Osteoblast (primary cell): ENCODE measurements around the gene KRT80. TPM values are rescaled to one million over a fixed set of nuclear protein-coding genes. Genes with fewer than 3 reads are reported as not detected.

Experiments used
- DNase-seq: peaks from one replicate; pipeline ENCODE4 v3.0.0; 2011; ENCODE audit warnings: low spot score, mixed read lengths; ENCODE audit not compliant: insufficient read length; ENCODE audit errors: missing footprints
- H2AFZ ChIP-seq: 2 replicates; pipeline ENCODE4 v1.6.0; 2011; ENCODE audit warnings: mild to moderate bottlenecking, low read length
- H3K27ac ChIP-seq: 2 replicates; pipeline ENCODE4 v1.5.1; 2011; ENCODE audit warnings: mild to moderate bottlenecking, low read depth, low read length, moderate library complexity
- H3K27me3 ChIP-seq: 2 replicates; pipeline ENCODE4 v1.6.0; 2012; ENCODE audit warnings: mild to moderate bottlenecking, control low read depth, inconsistent platforms, low read length, moderate library complexity; ENCODE audit not compliant: insufficient read depth
- H3K36me3 ChIP-seq: 2 replicates; pipeline ENCODE4 v1.5.1; 2011; ENCODE audit warnings: mild to moderate bottlenecking, low read length, control low read depth, moderate library complexity; ENCODE audit not compliant: insufficient read depth
- H3K4me1 ChIP-seq: 2 replicates; pipeline ENCODE4 v1.5.1; 2011; ENCODE audit warnings: mild to moderate bottlenecking, low read length, control low read depth, moderate library complexity; ENCODE audit not compliant: insufficient read depth
- H3K4me2 ChIP-seq: 2 replicates; pipeline ENCODE4 v1.6.0; 2011; ENCODE audit warnings: mild to moderate bottlenecking, low read length; ENCODE audit not compliant: insufficient read depth
- H3K4me3 ChIP-seq: fragments of 200-600 bp; sonication (generic); 3 replicates; pipeline ENCODE4 v1.5.1; 2012; ENCODE audit warnings: mild to moderate bottlenecking, low read length, inconsistent platforms; ENCODE audit not compliant: insufficient read depth
- H3K79me2 ChIP-seq: 2 replicates; pipeline ENCODE4 v1.6.0; 2012; ENCODE audit warnings: mild to moderate bottlenecking, low read length, control low read depth, inconsistent platforms; ENCODE audit not compliant: insufficient read depth
- H3K9me3 ChIP-seq: 2 replicates; pipeline ENCODE4 v1.5.1; 2011; ENCODE audit warnings: low read depth, low read length, control low read depth
- H4K20me1 ChIP-seq: 2 replicates; pipeline ENCODE4 v1.6.0; 2012; ENCODE audit warnings: mild to moderate bottlenecking, low read length, control low read depth; ENCODE audit not compliant: insufficient read depth
- total RNA-seq: library from RNA; depleted of rRNA; stranded (reverse); fragments of >200 nt; gene quantifications from 2 replicates; pipeline ENCODE4 v1.2.3, GENCODE V29; 2012
- TF ChIP-seq, protein P1 (sequence below): IDR thresholded peaks from 2 replicates; pipeline ENCODE4 v1.5.1; 2011; ENCODE audit warnings: mild to moderate bottlenecking, low read depth, low read length, moderate library complexity; ENCODE audit errors: extremely low read depth

The KRT80 gene
- total RNA-seq, 1 donor: 0.72 TPM

DNA sequence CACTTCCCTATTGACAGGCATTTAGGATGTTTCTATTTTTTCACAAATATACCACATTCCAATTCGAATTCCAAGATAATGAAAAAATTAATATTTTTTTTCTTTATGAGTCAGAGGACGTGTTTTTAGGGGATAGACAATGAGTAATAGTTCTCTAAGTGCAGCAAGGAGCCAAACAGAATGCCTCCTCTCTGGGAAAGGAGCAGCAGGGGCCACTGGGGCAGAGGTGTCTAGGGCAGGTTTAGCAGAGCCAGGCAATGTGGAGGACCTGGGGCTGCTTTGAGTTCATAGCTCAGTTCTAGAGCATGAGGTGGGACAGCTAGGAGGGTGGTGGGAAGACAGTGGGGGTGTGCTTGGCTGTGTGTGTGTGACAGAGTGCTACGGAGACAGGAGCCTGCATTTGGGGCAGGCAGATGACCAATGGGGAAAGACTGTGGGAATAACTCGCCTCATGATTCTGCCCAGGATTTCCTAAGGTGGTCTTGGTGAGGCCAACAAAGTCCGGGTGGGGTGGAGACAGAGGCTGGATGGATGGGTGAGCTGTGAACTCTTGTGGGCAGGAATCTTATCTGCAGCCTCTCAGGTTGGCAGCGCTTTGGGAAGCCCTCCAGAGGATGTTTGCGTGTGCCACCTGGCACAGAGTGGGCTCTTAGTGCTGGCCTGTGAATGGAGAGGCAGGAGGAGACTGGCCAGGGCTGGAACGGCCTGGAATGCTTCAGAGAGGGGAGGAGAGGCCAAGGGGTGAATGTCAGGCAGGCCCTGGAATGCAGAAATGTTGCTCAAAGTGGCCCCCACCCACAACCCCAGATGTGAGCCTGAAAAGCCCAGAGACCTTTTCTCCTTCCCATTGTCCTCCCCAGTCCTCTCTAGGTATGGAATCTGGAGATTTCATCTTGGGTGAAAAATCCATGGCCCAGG lies 38.8 kb upstream of the KRT80 start:
- Histone ChIP-seq H3K27me3 (no peaks in the 10 kb centered on the region), H2AFZ (no peak overlapping the region), H3K9me3 (peaks cover 2% of the 10 kb centered on the region), H3K4me1 (peaks cover 46% of the 10 kb centered on the region), H3K27ac (peak overlapping the region; percentile 87), H4K20me1 (no peaks in the 10 kb centered on the region), H3K36me3 (no peaks in the 10 kb centered on the region), H3K4me2 (peak overlapping the region; percentile 21), H3K79me2 (no peaks in the 10 kb centered on the region), H3K4me3 (no peak overlapping the region)
- TF ChIP-seq, protein P1, sequence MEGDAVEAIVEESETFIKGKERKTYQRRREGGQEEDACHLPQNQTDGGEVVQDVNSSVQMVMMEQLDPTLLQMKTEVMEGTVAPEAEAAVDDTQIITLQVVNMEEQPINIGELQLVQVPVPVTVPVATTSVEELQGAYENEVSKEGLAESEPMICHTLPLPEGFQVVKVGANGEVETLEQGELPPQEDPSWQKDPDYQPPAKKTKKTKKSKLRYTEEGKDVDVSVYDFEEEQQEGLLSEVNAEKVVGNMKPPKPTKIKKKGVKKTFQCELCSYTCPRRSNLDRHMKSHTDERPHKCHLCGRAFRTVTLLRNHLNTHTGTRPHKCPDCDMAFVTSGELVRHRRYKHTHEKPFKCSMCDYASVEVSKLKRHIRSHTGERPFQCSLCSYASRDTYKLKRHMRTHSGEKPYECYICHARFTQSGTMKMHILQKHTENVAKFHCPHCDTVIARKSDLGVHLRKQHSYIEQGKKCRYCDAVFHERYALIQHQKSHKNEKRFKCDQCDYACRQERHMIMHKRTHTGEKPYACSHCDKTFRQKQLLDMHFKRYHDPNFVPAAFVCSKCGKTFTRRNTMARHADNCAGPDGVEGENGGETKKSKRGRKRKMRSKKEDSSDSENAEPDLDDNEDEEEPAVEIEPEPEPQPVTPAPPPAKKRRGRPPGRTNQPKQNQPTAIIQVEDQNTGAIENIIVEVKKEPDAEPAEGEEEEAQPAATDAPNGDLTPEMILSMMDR: no peak
- peak; percentile 99 for DNase-seq

- H3K36me3 ChIP-seq: no peaks in the 10 kb centered on the region
- no peaks in the 10 kb centered on the region for H3K79me2 ChIP-seq
- no peaks in the 10 kb centered on the region for H4K20me1 ChIP-seq
- TF ChIP-seq, protein P1: no peak
- H3K4me1 ChIP-seq: peaks cover 39% of the 10 kb centered on the region
- H3K27me3 ChIP-seq: no peaks in the 10 kb centered on the region
- peaks cover 4% of the 10 kb centered on the region for H3K9me3 ChIP-seq
- peak; percentile 80 for DNase-seq
- no peak overlapping the region for H2AFZ ChIP-seq
- no peak overlapping the region for H3K4me3 ChIP-seq
- peak overlapping the region; percentile 21 for H3K4me2 ChIP-seq
- H3K27ac ChIP-seq: peak overlapping the region; percentile 87
These were observed 38.1 kb upstream of the KRT80 start for GRCh38 chr12:52229836-52230343.

DNA sequence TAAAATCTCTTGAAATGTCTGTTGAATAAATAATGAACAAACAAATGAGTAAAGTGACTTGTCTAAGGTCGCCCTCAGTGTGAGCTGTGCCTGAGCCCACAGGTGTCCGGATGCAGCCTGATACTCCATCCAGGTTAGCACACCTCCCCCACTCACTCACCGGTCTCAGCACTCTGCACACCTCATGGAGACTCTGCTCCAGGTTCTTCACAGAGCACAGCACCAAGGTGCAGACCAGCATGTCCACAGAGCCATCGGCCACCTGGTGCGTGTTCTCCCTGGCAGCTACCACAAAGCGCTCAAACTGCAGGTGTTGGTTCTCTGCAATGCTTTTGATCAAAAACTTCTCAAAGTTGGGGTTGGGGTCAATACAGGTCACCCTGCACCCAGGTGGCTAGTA lies 37.1 kb upstream of the KRT80 start:
- Histone ChIP-seq H3K4me3 (no peak overlapping the region), H3K27ac (peak overlapping the region; percentile 54), H3K9me3 (peaks cover 4% of the 10 kb centered on the region), H3K79me2 (no peaks in the 10 kb centered on the region), H2AFZ (no peak overlapping the region), H3K4me1 (peaks cover 38% of the 10 kb centered on the region), H4K20me1 (no peaks in the 10 kb centered on the region), H3K27me3 (no peaks in the 10 kb centered on the region), H3K36me3 (no peaks in the 10 kb centered on the region), H3K4me2 (no peak overlapping the region)
- TF ChIP-seq, protein P1: no peak
- no peak for DNase-seq

DNA sequence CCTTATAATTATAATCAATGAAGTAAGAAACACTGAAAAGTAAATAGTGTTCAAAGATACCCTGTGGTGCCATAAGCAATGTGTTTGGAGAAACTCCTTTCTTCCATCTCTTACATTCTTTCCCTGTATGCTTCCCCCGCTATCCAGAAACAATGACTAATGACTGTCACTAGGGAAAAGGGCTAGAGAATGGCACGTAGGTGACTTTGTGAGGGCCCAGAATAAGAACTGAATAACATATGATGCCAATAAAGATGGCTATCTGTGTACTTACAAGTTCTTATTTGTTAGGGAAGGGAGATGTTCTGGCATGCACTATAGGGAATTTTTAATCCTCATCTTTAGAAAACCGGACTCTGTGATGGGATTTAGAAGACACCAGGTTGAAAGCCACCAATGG lies 36.6 kb upstream of the KRT80 start:
- Histone ChIP-seq H3K36me3 (no peaks in the 10 kb centered on the region), H3K4me1 (peaks cover 38% of the 10 kb centered on the region), H4K20me1 (no peaks in the 10 kb centered on the region), H3K27me3 (no peaks in the 10 kb centered on the region), H3K79me2 (no peaks in the 10 kb centered on the region), H3K9me3 (peaks cover 4% of the 10 kb centered on the region), H3K4me2 (no peak overlapping the region), H2AFZ (no peak overlapping the region), H3K4me3 (no peak overlapping the region), H3K27ac (peak overlapping the region; percentile 54)
- peak; percentile 62 for DNase-seq
- TF ChIP-seq, protein P1: no peak
